Lung (tissue), 12 donors: ENCODE measurements around the gene RNF19B. TPM values are rescaled to one million over a fixed set of nuclear protein-coding genes. Genes with fewer than 3 reads are reported as not detected.

Source experiments
- ATAC-seq: fragments of 200-7000 bp; cut with Tn5 transposase; one replicate; pipeline ENCODE4 v1.9.1; 2020; ENCODE audit warnings: moderate number of reproducible peaks; ENCODE audit not compliant: insufficient read depth, low FRiP score
- DNase-seq, 3 donors: peaks; one replicate each; pipeline ENCODE4 v3.0.0-alpha.2; 2013 to 2017
- H3K27ac ChIP-seq, 2 donors: one replicate each; pipeline ENCODE4 v1.5.1; 2013; ENCODE audit warnings: mild to moderate bottlenecking in 2 of 2, moderate library complexity in 2 of 2, control low read depth in 1 of 2, inconsistent platforms in 1 of 2, low read depth in 1 of 2, low read length in 1 of 2
- H3K27me3 ChIP-seq, 3 donors: one replicate each; pipeline ENCODE4 v1.5.1; 2013; ENCODE audit warnings: low read length in 2 of 3; ENCODE audit not compliant: control insufficient read depth in 3 of 3, insufficient read depth in 3 of 3
- H3K36me3 ChIP-seq, 4 donors: one replicate each; pipeline ENCODE4 v1.5.1; 2013; ENCODE audit warnings: low read length in 4 of 4, mild to moderate bottlenecking in 1 of 4, moderate library complexity in 1 of 4; ENCODE audit not compliant: control insufficient read depth in 4 of 4, insufficient read depth in 4 of 4
- H3K4me1 ChIP-seq, 5 donors: one replicate each; pipeline ENCODE4 v1.5.1; 2013; ENCODE audit warnings: low read length in 5 of 5, mild to moderate bottlenecking in 2 of 5, moderate library complexity in 1 of 5; ENCODE audit not compliant: control insufficient read depth in 5 of 5, insufficient read depth in 5 of 5
- H3K4me3 ChIP-seq: one replicate; pipeline ENCODE4 v1.5.1; 2013; ENCODE audit warnings: mild to moderate bottlenecking, control low read depth, moderate library complexity
- H3K9ac ChIP-seq, 2 donors: one replicate each; pipeline ENCODE4 v1.5.1; 2013; ENCODE audit warnings: low read length in 2 of 2, control low read depth in 1 of 2; ENCODE audit not compliant: insufficient read depth in 1 of 2
- H3K9me3 ChIP-seq, 4 donors: one replicate each; pipeline ENCODE4 v1.5.1; 2013; ENCODE audit warnings: low read length in 3 of 4, mild to moderate bottlenecking in 1 of 4, moderate library complexity in 1 of 4; ENCODE audit not compliant: control insufficient read depth in 4 of 4, insufficient read depth in 3 of 4
- CTCF ChIP-seq: IDR thresholded peaks from 2 replicates; pipeline ENCODE4 v1.5.1; 2012; ENCODE audit warnings: mild to moderate bottlenecking; ENCODE audit errors: control extremely low read depth, extremely low read depth
- WGBS, 2 donors: extraction: QIAGEN DNeasy Blood & Tissue Kit; methylation state at CpG; one replicate each; pipeline ENCODE4 v1.1.7; 2013; 5-methylcytosine and 5-hydroxymethylcytosine counted together
- polyA plus RNA-seq, 2 donors: library from polyadenylated mRNA; stranded (reverse); fragments of 200-250 nt; gene quantifications; one replicate each; pipeline ENCODE4 v1.2.1, GENCODE V29; 2013
- total RNA-seq, 2 donors: library from RNA; depleted of rRNA in 1 of 2; stranded (reverse); fragments of >200 nt in 1 of 2; gene quantifications; one replicate each; pipeline ENCODE4 v1.2.1, GENCODE V29; 2014 to 2021
- donor health status: control.
- donor health status: control.
- donor health status: Bipolar disorder and iron deficiency.
- donor health status: healthy.
- donor health status: DM: yes; HTN: yes; CAD: no.

The RNF19B gene
- total and polyA plus RNA-seq, 4 donors: 5.1 to 65.9 (median 26.8) TPM

- Histone ChIP-seq H3K27ac (no peak overlapping the region), H3K4me3 (no peak overlapping the region), H3K4me1 (peaks cover 0 to 12% (median 4%) of the 10 kb centered on the region in 5 donors), H3K9me3 (peaks cover 0 to 3% (median 0%) of the 10 kb centered on the region in 4 donors), H3K9ac (no peak overlapping the region), H3K27me3 (peaks cover 3 to 17% (median 11%) of the 10 kb centered on the region in 3 donors), H3K36me3 (no peaks in the 10 kb centered on the region)
- WGBS, 2 donors: 93 to 97% methylated on average over 25 to 26 of the region's 26 CpGs
- DNase-seq (no peak), ATAC-seq (no peak)
- TF ChIP-seq CTCF: no peak
Observed at GRCh38 chr1:32895325-32896215, 69.0 kb downstream of the RNF19B start.

GRCh38 chr1:32894681-32895080 is 69.9 kb downstream of the RNF19B start:
- Histone ChIP-seq H3K36me3 (no peaks in the 10 kb centered on the region), H3K9me3 (peaks cover 0 to 3% (median 0%) of the 10 kb centered on the region in 4 donors), H3K27ac (no peak overlapping the region), H3K9ac (no peak overlapping the region), H3K4me3 (no peak overlapping the region), H3K4me1 (peaks cover 0 to 12% (median 3%) of the 10 kb centered on the region in 5 donors), H3K27me3 (peaks cover 3 to 12% (median 8%) of the 10 kb centered on the region in 3 donors)
- DNase-seq (no peak), ATAC-seq (no peak)
- WGBS, 2 donors: 90 to 91% methylated on average over 6 of the region's 6 CpGs
- no peak for TF ChIP-seq CTCF

- no peak for ATAC-seq
- no peak for TF ChIP-seq CTCF
- no peak overlapping the region for H3K4me3 ChIP-seq
- DNase-seq: no peak
- H3K36me3 ChIP-seq: no peaks in the 10 kb centered on the region
- H3K9ac ChIP-seq: no peak overlapping the region
- H3K9me3 ChIP-seq: peaks cover 0 to 3% (median 0%) of the 10 kb centered on the region in 4 donors
- no peak overlapping the region for H3K27ac ChIP-seq
- peaks cover 0 to 12% (median 3%) of the 10 kb centered on the region in 5 donors for H3K4me1 ChIP-seq
- H3K27me3 ChIP-seq: peaks cover 3 to 11% (median 8%) of the 10 kb centered on the region in 3 donors
- 67 to 73% methylated on average over 8 of the region's 8 CpGs for WGBS, 2 donors
Observed at GRCh38 chr1:32894019-32894600, 70.5 kb downstream of the RNF19B start.
